ENCODE measurements around the gene SGO1. TPM values are rescaled to one million over a fixed set of nuclear protein-coding genes. Genes with fewer than 3 reads are reported as not detected.

Gene SGO1
- total RNA-seq (2021; ENCODE audit: unreplicated experiment) (23.5 TPM), Bru-seq, nascent RNA (percentile 82 among the genes with signal in this experiment), BruChase-seq, experiment 1, labeled RNA remaining after a 6-hour chase (percentile 85 among the genes with signal in this experiment), BruChase-seq, experiment 2, labeled RNA remaining after a 2-hour chase (percentile 86 among the genes with signal in this experiment)
- polyA plus RNA-seq (2012): 8.6 and 10.4 TPM in 2 replicates
- long read RNA-seq, partial matches to known transcripts: 20 of 41 reads
- long read RNA-seq, other reads (novel, unspliced or antisense): 12 of 41 reads

- peak; percentile 95 for DNase-seq (ENCODE audit: low read depth, low spot score)
- H3K9me2 ChIP-seq (ENCODE audit: insufficient read depth): no peaks in the 10 kb centered on the region
- peak within 1 kb of the TSS; percentile 77 to 88 for H3K4me3 ChIP-seq (replicated peaks in 1 of 2; ENCODE audit: low read depth in 1 of 2, low read length in 2 of 2)
- BruUV-seq (replicated peaks): TSS peak; percentile 81
- TF ChIP-seq POLR2A (IDR thresholded peaks at IDR 0.05; ENCODE audit: borderline replicate concordance, extremely low read depth, insufficient read depth, insufficient read length) (peak; percentile 74), ELF1 (IDR thresholded peaks at IDR 0.05; ENCODE audit: borderline replicate concordance, low read depth) (peak; percentile 36; the same call in 1 of the 2 replicates), RAD21 (IDR thresholded peaks at IDR 0.05; ENCODE audit: low read depth) (no peak; the same call in 1 of the 2 replicates), POLR2AphosphoS5 (IDR thresholded peaks at IDR 0.05; ENCODE audit: low read depth, low read length) (peak; percentile 97), SIN3A (IDR thresholded peaks at IDR 0.05; ENCODE audit: low read depth) (peak; percentile 100), ZFX (IDR thresholded peaks at IDR 0.05) (peak; percentile 45; the same call in 1 of the 2 replicates), SP1 (IDR thresholded peaks at IDR 0.05; ENCODE audit: low read depth) (peak; percentile 98), MAX (IDR thresholded peaks at IDR 0.05) (peak; percentile 96), CBX3 (IDR thresholded peaks at IDR 0.05; ENCODE audit: low read depth) (0 out of 2 replicates have a peak, but pooled peaks have one; percentile 9), YY1 (IDR thresholded peaks at IDR 0.05; ENCODE audit: extremely low read depth, insufficient replicate concordance, low read depth, low read length) (peak; percentile 54), EGR1 (IDR thresholded peaks at IDR 0.05; ENCODE audit: low read depth) (no peak)
- intact Hi-C loops (cut with micrococcal nuclease): loop anchor here (5.0 to 10.0 kb wide), 3 partner anchors 134 to 301 kb away; partner anchors contain the start of gene RAB5A
- peaks cover 28% of the 10 kb centered on the region for H3K79me2 ChIP-seq (ENCODE audit: insufficient read depth, low read length)
- H3K9ac ChIP-seq (ENCODE audit: low read length): peak within 1 kb of the TSS; percentile 81
- ChIA-PET CTCF (no interaction called here), RAD21 (ENCODE audit: low non-redundant PET in 1 of 2, low total read pairs in 2 of 2, uncharacterized antibody in 2 of 2, unreplicated experiment in 2 of 2) (no interaction called here), POLR2A (interaction anchor here (0.7 to 0.8 kb wide), 2 partner anchors 12 to 41 kb away, joined by 3 read pairs; no protein-coding TSS in a partner anchor)
- peak; percentile 94 for ATAC-seq
- peak within 1 kb of the TSS; percentile 75 for H3K4me2 ChIP-seq (ENCODE audit: low read length)
- no peaks in the 10 kb centered on the region for H3K9me3 ChIP-seq (ENCODE audit: control insufficient read depth in 1 of 2, insufficient read depth in 1 of 2, low read depth in 1 of 2, low read length in 2 of 2)
- H3K36me3 ChIP-seq (ENCODE audit: control insufficient read depth in 1 of 2, insufficient read depth in 2 of 2, low read length in 2 of 2): peaks cover 10 to 14% of the 10 kb centered on the region in 2 experiments; a peak in 2 of 4 replicates
- peak within 1 kb of the TSS; percentile 94 for H2AFZ ChIP-seq (ENCODE audit: low read depth, low read length, poor library complexity, severe bottlenecking)
- H3K27me3 ChIP-seq (ENCODE audit: insufficient read depth, low read length): no peaks in the 10 kb centered on the region
- peak within 1 kb of the TSS; percentile 49 for H3K27ac ChIP-seq (ENCODE audit: low read depth, low read length)
- H4K20me1 ChIP-seq (ENCODE audit: insufficient read depth): no peaks in the 10 kb centered on the region
- peaks cover 7 to 16% of the 10 kb centered on the region in 2 experiments; a peak in 3 of 4 replicates for H3K4me1 ChIP-seq (ENCODE audit: control insufficient read depth in 1 of 2, insufficient read depth in 2 of 2, low read length in 2 of 2)
Observed at GRCh38 chr3:20185679-20186599, at the start of gene SGO1. SGO1 (minus strand) TSS chr3:20186206; CDS start chr3:20184027, 2,179 bp downstream.

All from HCT116 (cell line).